ENCODE data around the gene CDYL.
"Not testable (repeated sequence)": the region's sequence is repeated elsewhere in the genome, so short reads cannot be mapped to it uniquely, and the experiment has no call there.

CDYL gene

DNA sequence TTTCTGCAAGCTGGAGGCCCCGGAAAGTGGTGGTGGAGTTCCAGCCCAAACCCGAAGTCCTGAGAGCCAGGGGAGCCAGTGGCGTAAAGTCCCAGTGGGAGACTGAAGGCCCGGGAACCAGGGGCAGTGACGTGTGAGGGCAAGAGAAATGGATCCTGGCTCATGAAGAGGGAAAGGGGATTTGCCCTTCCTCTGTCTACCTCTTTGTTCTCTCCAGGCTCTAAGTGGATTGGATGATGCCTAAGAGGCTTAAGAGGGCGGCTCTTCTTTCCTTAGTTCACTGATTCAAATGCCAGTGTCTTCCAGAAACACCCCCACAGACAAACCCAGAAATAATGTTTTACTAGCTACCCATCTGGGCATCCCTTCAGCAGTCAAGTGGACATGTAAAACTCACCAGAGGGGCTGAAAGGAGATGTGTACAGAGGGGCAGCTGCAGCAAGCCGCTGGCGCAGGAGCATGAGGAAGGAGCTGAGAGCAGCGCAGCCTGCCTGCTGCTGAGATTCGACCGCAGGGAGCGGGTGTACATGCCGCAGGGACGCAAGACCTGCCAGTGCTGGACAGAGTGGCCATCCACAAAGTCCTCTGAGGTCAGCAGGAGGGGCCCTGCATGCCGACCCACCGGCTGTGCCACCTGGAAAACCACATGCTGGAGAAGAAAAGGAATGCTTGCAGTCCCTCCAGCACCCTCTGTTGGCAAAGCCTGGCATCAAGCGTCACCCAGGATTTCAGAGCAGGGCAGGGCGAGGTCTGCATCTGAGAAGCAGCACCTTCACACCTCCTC is 29.5 kb downstream of the CDYL start:
- DNase-seq = peak; percentile 7 to 22

DNA sequence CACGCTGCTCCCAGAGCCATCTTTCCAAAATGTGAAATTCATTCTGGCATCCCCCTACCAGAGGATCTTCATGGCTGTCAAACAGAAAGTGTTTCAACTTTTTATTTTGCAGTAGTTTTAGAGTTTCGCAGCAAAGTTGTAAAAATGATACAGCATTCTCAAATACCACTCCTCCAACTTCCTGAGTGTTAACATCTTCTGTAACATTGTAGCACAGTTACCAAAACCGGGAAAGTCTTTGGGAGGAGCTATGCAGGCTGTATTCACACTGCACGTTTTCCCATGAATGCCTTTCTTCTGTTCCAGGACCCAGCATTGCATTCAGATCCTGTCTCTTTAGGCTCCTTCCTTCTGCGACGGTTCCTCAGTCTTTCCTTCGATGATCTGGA is 30.1 kb downstream of the CDYL start:
- DNase-seq = no peak

DNA sequence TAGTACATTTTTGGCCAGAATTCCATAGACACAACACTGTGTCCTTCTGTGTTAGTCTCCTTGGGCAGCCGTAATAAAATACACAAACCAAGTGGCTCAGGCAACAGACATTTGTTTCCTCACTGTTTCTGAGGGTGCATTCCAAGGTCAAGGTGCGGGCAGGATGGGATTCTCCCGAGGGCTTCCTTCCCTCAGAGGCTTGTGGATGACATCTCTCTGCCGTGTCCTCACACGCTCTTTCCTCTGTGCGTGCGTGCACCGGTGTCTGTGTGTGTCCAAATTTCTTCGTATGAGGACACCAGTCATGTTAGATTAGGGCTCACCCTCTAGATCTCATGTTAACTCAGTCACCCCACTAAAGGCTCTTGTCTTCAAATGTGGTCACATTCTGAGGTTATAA is 30.6 kb downstream of the CDYL start:
- DNase-seq = no peak

DNA sequence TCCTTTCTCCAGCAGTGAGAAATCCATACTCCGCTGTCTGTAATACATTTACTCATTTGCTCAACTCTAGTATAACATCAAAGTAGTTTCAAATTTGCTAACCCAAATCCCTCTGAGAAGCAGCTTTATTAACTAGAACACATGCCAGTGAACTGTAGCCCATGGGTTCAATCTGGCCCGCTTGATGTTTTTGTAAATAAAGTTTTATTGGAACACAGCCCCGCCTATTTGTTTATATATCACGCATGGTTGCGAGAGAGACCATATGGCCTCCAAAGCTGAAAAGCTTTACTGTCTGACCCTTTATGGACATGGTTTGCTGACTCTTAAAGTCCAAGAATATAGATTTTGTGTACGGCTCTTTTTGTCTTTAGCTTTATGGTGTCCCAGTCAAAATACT is 32.2 kb downstream of the CDYL start:
- DNase-seq = no peak

GRCh38 chr6:4809999-4810918 is 34.1 kb downstream of the CDYL start:
- DNase-seq = no peak

GRCh38 chr6:4812068-4812467 is 35.9 kb downstream of the CDYL start:
- DNase-seq = no peak

DNA sequence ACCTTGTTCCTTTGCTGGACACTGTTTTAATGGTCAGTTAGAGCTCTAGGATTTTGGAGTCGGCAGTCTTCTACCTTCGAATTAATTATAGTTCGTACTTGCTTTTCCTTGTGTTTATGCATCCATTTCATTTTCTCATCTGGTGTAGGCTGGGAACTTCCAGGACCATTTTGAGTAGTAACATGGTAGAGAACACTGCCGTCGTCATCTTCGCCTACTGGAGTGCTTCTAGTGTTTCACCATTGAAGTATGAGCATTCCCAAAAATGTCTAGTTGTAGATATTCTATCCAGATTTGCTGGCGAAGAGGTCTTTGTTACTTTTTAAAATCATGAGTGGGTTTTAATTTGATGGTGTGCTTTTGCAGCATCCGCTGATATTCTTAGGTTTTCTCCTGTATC is 36.9 kb downstream of the CDYL start:
- no peak for DNase-seq

- no peak for DNase-seq
Observed at GRCh38 chr6:4814212-4814611, 38.0 kb downstream of the CDYL start.

DNA sequence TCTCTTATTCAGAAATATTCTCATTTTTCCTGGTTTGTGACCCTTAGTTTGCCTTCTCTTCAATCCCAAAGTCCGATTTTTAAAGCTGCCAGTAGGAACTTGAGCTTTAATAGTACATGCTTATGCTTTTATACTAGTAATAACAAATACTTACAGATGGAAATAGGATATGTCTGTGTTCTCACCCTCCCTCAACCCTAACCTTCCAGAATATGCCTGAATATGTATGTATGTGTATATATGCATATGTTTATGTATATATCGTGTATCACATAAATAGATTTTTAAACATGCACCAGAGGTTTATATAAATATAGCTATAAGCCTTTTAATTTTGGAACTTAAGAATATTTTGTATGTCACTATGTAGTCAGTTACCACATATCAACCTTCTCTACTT is 38.8 kb downstream of the CDYL start:
- DNase-seq = no peak

DNA sequence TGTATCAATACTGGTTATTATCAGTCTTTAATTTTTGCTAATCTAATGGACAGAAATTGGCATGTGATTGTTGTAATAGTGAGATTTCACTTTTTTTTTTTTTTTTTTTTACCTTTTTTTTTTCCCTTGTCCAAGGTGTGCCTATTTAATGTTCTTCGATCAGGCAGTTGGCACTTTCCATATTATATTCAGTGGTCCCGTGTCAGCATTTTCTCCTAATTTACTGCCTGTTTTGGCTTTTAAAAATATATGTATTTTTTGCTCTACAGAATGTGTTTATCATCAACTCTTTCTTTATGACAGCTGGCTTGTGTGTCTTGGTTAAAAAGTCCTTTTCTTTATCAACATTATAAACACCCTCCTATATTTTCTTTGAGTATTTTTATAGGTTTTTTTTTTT is 39.4 kb downstream of the CDYL start:
- DNase-seq = no peak

GRCh38 chr6:4816904-4817303 is 40.7 kb downstream of the CDYL start:
- DNase-seq = no peak

GRCh38 chr6:4817551-4817950 is 41.3 kb downstream of the CDYL start:
- no peak for DNase-seq

DNA sequence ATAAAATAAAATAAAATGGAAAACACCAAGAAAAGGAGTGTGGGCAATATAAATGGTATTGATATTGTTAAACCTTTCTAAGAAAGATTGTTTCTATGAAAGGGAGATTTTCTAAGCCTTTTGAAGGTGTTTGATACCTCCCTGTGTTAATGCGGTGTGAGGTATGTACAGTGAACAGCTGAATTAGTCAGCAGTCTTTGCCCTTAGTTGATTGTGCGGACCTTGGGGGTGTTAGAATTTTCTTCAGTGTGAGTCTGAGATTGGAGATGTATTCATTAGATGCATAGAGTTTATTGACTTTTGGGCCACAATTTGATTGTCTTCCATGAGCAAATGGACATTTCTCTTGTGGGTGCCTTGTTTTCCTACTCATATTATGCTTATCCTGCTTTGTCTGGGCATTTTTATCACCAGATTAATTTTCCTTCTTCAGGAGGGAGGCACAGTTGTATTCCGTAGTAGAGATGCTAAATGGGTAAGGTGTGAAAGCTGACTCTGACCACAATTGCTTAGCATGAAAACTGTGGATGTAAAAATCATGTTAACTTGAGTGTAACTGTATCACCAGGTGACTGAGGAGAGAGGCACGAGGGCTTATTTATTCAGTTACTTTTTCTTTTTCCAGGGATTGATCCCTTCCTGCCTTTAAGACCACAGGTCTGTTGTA is 42.2 kb downstream of the CDYL start:
- no peak for DNase-seq

DNA sequence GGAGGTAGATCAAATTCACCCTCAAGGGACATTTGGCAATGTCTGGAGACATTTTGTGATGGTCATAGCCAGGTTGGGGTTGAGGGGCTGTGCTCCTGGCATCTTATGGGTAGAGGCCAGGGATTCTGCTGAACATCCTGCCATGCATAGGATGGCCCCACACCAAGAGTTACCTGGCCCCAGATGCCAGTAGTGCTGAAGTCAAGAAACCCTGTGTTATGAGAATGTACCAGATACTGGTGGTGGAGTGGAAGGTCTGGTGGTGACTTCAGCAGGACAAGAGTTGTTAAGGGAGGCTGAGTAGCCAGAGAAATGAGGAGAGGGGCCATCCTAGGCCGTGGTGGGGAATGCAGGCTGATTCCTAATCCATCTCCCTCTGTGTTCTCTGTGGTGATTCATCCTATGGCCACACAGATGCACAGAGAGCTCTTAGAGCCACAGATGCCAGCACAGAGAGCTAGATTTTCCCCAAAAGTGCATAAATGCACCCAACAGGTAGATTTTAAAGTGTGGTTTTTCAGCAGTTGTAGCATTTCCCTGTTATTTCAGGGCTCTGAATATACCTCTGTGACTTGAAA is 43.6 kb downstream of the CDYL start:
- no peak for DNase-seq

GRCh38 chr6:4820704-4821276 is 44.6 kb downstream of the CDYL start:
- no peak for DNase-seq

DNA sequence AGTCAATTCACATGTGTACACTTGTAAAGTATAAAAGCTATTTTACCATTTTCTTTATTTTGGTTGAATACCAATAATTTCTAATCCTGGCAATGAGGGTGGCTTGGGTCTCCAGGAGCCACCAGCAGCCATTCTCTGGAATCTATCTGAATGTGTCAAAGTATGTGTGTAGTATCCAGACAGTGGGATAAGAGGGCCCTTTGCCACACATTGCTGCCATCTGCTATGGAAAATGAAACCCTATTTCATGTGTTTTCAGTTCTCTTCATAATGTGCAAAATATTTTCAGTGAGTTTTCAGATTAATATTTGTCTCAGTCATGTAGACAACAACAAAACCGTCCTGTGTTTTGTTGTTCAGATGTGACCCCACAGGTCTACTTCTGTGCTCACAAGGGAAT is 46.3 kb downstream of the CDYL start:
- DNase-seq = no peak

DNA sequence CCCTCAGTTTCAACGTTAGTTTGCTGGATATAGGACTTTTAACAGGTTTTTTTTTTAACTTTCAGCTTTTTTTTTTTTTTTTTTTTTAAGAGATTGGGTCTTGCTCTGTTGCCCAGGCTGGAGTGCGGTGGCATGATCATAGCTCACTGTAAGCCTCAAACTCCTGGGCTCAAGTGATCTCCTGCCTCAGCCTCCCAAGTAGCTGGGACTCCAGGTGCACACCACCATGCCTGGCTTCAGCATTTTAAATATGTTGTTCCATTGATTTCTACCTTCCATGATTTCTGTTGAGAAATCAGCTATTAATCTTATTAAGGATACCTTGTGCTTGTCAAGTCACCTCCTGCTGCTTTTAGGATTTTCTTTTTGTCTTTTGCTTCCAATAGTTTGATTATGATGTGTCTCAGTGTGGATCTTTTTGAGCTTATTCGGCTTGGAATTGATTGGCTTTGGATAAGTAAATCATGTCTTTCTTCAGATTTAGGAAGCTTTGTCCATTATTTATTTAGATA is 52.0 kb downstream of the CDYL start:
- DNase-seq = no peak

GRCh38 chr6:4829089-4829488 is 52.9 kb downstream of the CDYL start:
- no peak for DNase-seq

GRCh38 chr6:4835540-4835939 is 59.3 kb downstream of the CDYL start:
- not testable (repeated sequence) for DNase-seq

- DNase-seq = no peak
Observed at GRCh38 chr6:4840169-4840568, 64.0 kb downstream of the CDYL start.

GRCh38 chr6:4844108-4844507 is 67.9 kb downstream of the CDYL start:
- no peak for DNase-seq

DNA sequence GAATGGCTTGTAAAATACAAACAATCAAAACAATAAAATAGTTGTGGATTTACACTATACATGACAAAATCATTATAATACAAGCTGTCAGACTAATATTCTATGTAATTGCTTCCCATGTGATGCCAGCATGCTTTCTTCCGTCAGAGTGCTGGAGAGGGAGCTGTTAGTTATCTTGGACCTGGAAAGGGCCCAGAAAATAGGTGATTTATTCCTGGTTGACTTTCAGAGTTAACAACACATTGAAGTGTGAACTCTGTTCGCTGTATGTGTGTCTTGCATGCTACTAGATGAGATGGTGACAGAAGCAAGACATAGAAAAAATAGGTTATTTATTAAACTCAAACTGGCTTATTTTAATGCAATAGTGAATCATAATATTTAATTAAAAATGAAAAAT is 70.2 kb downstream of the CDYL start:
- no peak for DNase-seq
